A549 (cell line): Measurements from ENCODE around the gene SLC25A48.

Experiments used
- BHLHE40 ChIP-seq: IDR thresholded peaks from 2 replicates; pipeline ENCODE4 v1.6.1; 2012; ENCODE audit warnings: low read depth, low read length, inconsistent platforms
- EP300 ChIP-seq, 2 experiments: fragments of >200 bp; sonication (Bioruptor Twin); formaldehyde crosslinking; IDR thresholded peaks; 2 replicates in 1 of 2; 3 replicates in 1 of 2; pipeline ENCODE4 v1.6.1; 2016 to 2017
- FOXS1 ChIP-seq: fragments of 250-450 bp; sonication (Bioruptor Pico); IDR thresholded peaks from 2 replicates; pipeline ENCODE4 v1.5.0; 2020; ENCODE audit warnings: mild to moderate bottlenecking, moderate library complexity
- HDAC2 ChIP-seq: fragments of 200-600 bp; sonication (generic); IDR thresholded peaks from 2 replicates; pipeline ENCODE4 v1.6.1; 2016
- HOXB5 ChIP-seq: fragments of 250-450 bp; sonication (Bioruptor Pico); IDR thresholded peaks from 2 replicates; pipeline ENCODE4 v1.5.0; 2020; ENCODE audit warnings: mild to moderate bottlenecking, moderate library complexity
- NR3C1 ChIP-seq: fragments of >200 bp; sonication (Bioruptor Twin); formaldehyde crosslinking; IDR thresholded peaks from 3 replicates; pipeline ENCODE4 v1.6.1; 2017
- POLR2A ChIP-seq: IDR thresholded peaks from 2 replicates; pipeline ENCODE4 v1.6.1; 2012; ENCODE audit warnings: mild to moderate bottlenecking, low read length
- RAD21 ChIP-seq, 2 experiments: fragments of >200 bp in 1 of 2; sonication (Bioruptor Twin) in 1 of 2; formaldehyde crosslinking in 1 of 2; IDR thresholded peaks in 1 of 2; conservative IDR thresholded peaks in 1 of 2; 2 replicates in 1 of 2; 3 replicates in 1 of 2; pipeline ENCODE4 v1.6.1; 2012 to 2018; ENCODE audit warnings: inconsistent platforms in 1 of 2
- RCOR1 ChIP-seq: fragments of 150-350 bp; IDR thresholded peaks from 2 replicates; pipeline ENCODE4 v1.6.1; 2014; ENCODE audit warnings: antibody characterized with exemption, low read length, low read depth
- RFX5 ChIP-seq: fragments of 450-650 bp; IDR thresholded peaks from 2 replicates; pipeline ENCODE4 v1.7.1; 2014; ENCODE audit warnings: antibody characterized with exemption, mild to moderate bottlenecking, moderate library complexity
- ZNF302 ChIP-seq: fragments of 250-450 bp; sonication (Bioruptor Pico); IDR thresholded peaks from 2 replicates; pipeline ENCODE4 v1.9.0; 2021; ENCODE audit warnings: inconsistent platforms, mild to moderate bottlenecking, moderate library complexity
- TF ChIP-seq, protein P1 (sequence below): fragments of >200 bp; sonication (Bioruptor Twin); formaldehyde crosslinking; IDR thresholded peaks from 3 replicates; pipeline ENCODE4 v1.5.1; 2016
- TF ChIP-seq, protein P2 (sequence below): IDR thresholded peaks from 2 replicates; pipeline ENCODE4 v1.6.1; 2012

DNA sequence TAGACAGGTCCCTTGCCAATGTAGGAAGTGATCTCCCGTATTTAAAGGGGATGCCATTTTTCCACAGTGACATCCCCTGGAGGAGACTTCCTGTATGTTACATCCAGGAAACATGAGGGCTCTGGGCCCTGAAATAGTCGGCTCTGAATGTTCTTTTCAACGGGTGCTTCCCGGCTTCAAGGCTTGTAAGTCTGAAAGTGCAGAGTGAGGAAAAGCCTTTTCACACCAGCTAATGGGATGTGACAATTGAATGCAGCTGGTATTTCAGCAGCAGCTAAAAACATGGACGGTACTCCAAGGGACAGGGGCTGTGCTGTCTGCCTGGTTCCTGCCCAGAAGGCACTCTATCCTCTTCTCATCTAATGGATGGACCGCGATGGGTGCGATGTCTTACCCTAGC is 59.8 kb downstream of the SLC25A48 start:
- TF ChIP-seq RCOR1 (no peak), HOXB5 (no peak), BHLHE40 (no peak), POLR2A (no peak), HDAC2 (no peak), RAD21 (conservative IDR thresholded peaks at IDR 0.05 in 1 of 2, IDR thresholded peaks at IDR 0.05 in 1 of 2) (no peak), EP300 (IDR thresholded peaks at IDR 0.05) (no peak), NR3C1 (no peak), ZNF302 (no peak), FOXS1 (CRISPR knock-in tag) (no peak), RFX5 (no peak)
- TF ChIP-seq, protein P1, sequence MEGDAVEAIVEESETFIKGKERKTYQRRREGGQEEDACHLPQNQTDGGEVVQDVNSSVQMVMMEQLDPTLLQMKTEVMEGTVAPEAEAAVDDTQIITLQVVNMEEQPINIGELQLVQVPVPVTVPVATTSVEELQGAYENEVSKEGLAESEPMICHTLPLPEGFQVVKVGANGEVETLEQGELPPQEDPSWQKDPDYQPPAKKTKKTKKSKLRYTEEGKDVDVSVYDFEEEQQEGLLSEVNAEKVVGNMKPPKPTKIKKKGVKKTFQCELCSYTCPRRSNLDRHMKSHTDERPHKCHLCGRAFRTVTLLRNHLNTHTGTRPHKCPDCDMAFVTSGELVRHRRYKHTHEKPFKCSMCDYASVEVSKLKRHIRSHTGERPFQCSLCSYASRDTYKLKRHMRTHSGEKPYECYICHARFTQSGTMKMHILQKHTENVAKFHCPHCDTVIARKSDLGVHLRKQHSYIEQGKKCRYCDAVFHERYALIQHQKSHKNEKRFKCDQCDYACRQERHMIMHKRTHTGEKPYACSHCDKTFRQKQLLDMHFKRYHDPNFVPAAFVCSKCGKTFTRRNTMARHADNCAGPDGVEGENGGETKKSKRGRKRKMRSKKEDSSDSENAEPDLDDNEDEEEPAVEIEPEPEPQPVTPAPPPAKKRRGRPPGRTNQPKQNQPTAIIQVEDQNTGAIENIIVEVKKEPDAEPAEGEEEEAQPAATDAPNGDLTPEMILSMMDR, result no peak
- TF ChIP-seq, protein P2, sequence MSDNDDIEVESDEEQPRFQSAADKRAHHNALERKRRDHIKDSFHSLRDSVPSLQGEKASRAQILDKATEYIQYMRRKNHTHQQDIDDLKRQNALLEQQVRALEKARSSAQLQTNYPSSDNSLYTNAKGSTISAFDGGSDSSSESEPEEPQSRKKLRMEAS, result no peak
